ENCODE data around the gene TMEM54.

TMEM54 gene

GRCh38 chr1:32885676-32886003 is 15.5 kb downstream of the TMEM54 start:
- no peak overlapping the region for H3K4ac ChIP-seq (ENCODE audit: low read depth in 1 of 2, low read length in 2 of 2)
- no peak overlapping the region for H3K4me3 ChIP-seq (ENCODE audit: insufficient read depth in 1 of 2, low read depth in 1 of 2, low read length in 2 of 2)
- WGBS: 39% methylated on average over 8 of the region's 8 CpGs
- no peak for DNase-seq
- H3K18ac ChIP-seq (ENCODE audit: low read depth in 1 of 2, low read length in 2 of 2): no peak overlapping the region
- H2BK12ac ChIP-seq (ENCODE audit: low read length in 2 of 2): no peak overlapping the region
- H3K27me3 ChIP-seq (ENCODE audit: control insufficient read depth in 1 of 2, insufficient read depth in 1 of 2, low read length in 2 of 2): peaks cover 64 to 85% of the 10 kb centered on the region in 2 experiments
- H2BK5ac ChIP-seq (ENCODE audit: low read depth, low read length, poor library complexity, severe bottlenecking): no peak overlapping the region
- no peak overlapping the region for H3K14ac ChIP-seq (ENCODE audit: low read length in 2 of 2)
- no peak overlapping the region for H4K8ac ChIP-seq (ENCODE audit: low read length)
- no peak overlapping the region for H3K27ac ChIP-seq (ENCODE audit: low read length, poor library complexity, severe bottlenecking)
- no peaks in the 10 kb centered on the region for H3K79me1 ChIP-seq (replicated peaks; ENCODE audit: low read length, poor library complexity, severe bottlenecking)
- no peak overlapping the region for H3K23ac ChIP-seq (ENCODE audit: low read length in 2 of 2)
- no peak overlapping the region for H2BK120ac ChIP-seq (ENCODE audit: low read depth, low read length)
- H3K9ac ChIP-seq (ENCODE audit: low read length): no peak overlapping the region
- no peak overlapping the region for H3K4me2 ChIP-seq (ENCODE audit: low read length, poor library complexity, severe bottlenecking)
- H3K4me1 ChIP-seq (ENCODE audit: control insufficient read depth, insufficient read depth, low read depth, low read length): peaks cover 7% of the 10 kb centered on the region
- H2BK15ac ChIP-seq (ENCODE audit: low read depth, poor library complexity, severe bottlenecking): no peak overlapping the region
- H4K91ac ChIP-seq (ENCODE audit: low read length): no peak overlapping the region
- no peak overlapping the region for H2AFZ ChIP-seq (ENCODE audit: low read depth, low read length)
- H2AK5ac ChIP-seq (ENCODE audit: low read length, severe bottlenecking): no peak overlapping the region
- no peaks in the 10 kb centered on the region for H3K9me3 ChIP-seq (ENCODE audit: control insufficient read depth, low read length)
- no peaks in the 10 kb centered on the region for H3K36me3 ChIP-seq (ENCODE audit: control insufficient read depth in 1 of 2, insufficient read depth in 2 of 2, low read depth in 1 of 2, low read length in 2 of 2)

GRCh38 chr1:32884726-32885125 is 16.5 kb downstream of the TMEM54 start:
- no peak overlapping the region for H3K18ac ChIP-seq (ENCODE audit: low read depth in 1 of 2, low read length in 2 of 2)
- H3K4me2 ChIP-seq (ENCODE audit: low read length, poor library complexity, severe bottlenecking): no peak overlapping the region
- H3K4ac ChIP-seq (ENCODE audit: low read depth in 1 of 2, low read length in 2 of 2): no peak overlapping the region
- H3K79me1 ChIP-seq (replicated peaks; ENCODE audit: low read length, poor library complexity, severe bottlenecking): no peaks in the 10 kb centered on the region
- H2AFZ ChIP-seq (ENCODE audit: low read depth, low read length): no peak overlapping the region
- H3K4me3 ChIP-seq (ENCODE audit: insufficient read depth in 1 of 2, low read depth in 1 of 2, low read length in 2 of 2): no peak overlapping the region
- H3K36me3 ChIP-seq (ENCODE audit: control insufficient read depth in 1 of 2, insufficient read depth in 2 of 2, low read depth in 1 of 2, low read length in 2 of 2): no peaks in the 10 kb centered on the region
- H3K27me3 ChIP-seq (ENCODE audit: control insufficient read depth in 1 of 2, insufficient read depth in 1 of 2, low read length in 2 of 2): peaks cover 54 to 78% of the 10 kb centered on the region in 2 experiments
- H3K14ac ChIP-seq (ENCODE audit: low read length in 2 of 2): no peak overlapping the region
- H3K27ac ChIP-seq (ENCODE audit: low read length, poor library complexity, severe bottlenecking): no peak overlapping the region
- H3K9me3 ChIP-seq (ENCODE audit: control insufficient read depth, low read length): no peaks in the 10 kb centered on the region
- no peak for DNase-seq
- no peak overlapping the region for H2BK120ac ChIP-seq (ENCODE audit: low read depth, low read length)
- H3K9ac ChIP-seq (ENCODE audit: low read length): no peak overlapping the region
- H2AK5ac ChIP-seq (ENCODE audit: low read length, severe bottlenecking): no peak overlapping the region
- H4K8ac ChIP-seq (ENCODE audit: low read length): no peak overlapping the region
- H2BK15ac ChIP-seq (ENCODE audit: low read depth, poor library complexity, severe bottlenecking): no peak overlapping the region
- WGBS: 66% methylated on average over 11 of the region's 12 CpGs
- no peak overlapping the region for H4K91ac ChIP-seq (ENCODE audit: low read length)
- no peak overlapping the region for H2BK12ac ChIP-seq (ENCODE audit: low read length in 2 of 2)
- H3K4me1 ChIP-seq (ENCODE audit: control insufficient read depth, insufficient read depth, low read depth, low read length): peaks cover 7% of the 10 kb centered on the region
- no peak overlapping the region for H3K23ac ChIP-seq (ENCODE audit: low read length in 2 of 2)
- no peak overlapping the region for H2BK5ac ChIP-seq (ENCODE audit: low read depth, low read length, poor library complexity, severe bottlenecking)

GRCh38 chr1:32884032-32884372 is 17.2 kb downstream of the TMEM54 start:
- no peak overlapping the region for H4K91ac ChIP-seq (ENCODE audit: low read length)
- no peak overlapping the region for H3K4me2 ChIP-seq (ENCODE audit: low read length, poor library complexity, severe bottlenecking)
- 86% methylated on average over 1 of the region's 4 CpGs for WGBS

GRCh38 chr1:32883338-32884031 is 17.7 kb downstream of the TMEM54 start:
- H2BK15ac ChIP-seq (ENCODE audit: low read depth, poor library complexity, severe bottlenecking): no peak overlapping the region
- H2AK5ac ChIP-seq (ENCODE audit: low read length, severe bottlenecking): no peak overlapping the region
- H3K27me3 ChIP-seq (ENCODE audit: control insufficient read depth in 1 of 2, insufficient read depth in 1 of 2, low read length in 2 of 2): peaks cover 50 to 74% of the 10 kb centered on the region in 2 experiments
- H3K23ac ChIP-seq (ENCODE audit: low read length in 2 of 2): no peak overlapping the region
- no peak overlapping the region for H3K14ac ChIP-seq (ENCODE audit: low read length in 2 of 2)
- H3K4me1 ChIP-seq (ENCODE audit: control insufficient read depth, insufficient read depth, low read depth, low read length): peaks cover 7% of the 10 kb centered on the region
- no peak overlapping the region for H3K4ac ChIP-seq (ENCODE audit: low read depth in 1 of 2, low read length in 2 of 2)
- 75% methylated on average over 7 of the region's 7 CpGs for WGBS
- no peaks in the 10 kb centered on the region for H3K9me3 ChIP-seq (ENCODE audit: control insufficient read depth, low read length)
- no peak overlapping the region for H2AFZ ChIP-seq (ENCODE audit: low read depth, low read length)
- no peak overlapping the region for H3K4me3 ChIP-seq (ENCODE audit: insufficient read depth in 1 of 2, low read depth in 1 of 2, low read length in 2 of 2)
- H3K9ac ChIP-seq (ENCODE audit: low read length): no peak overlapping the region
- no peak overlapping the region for H2BK120ac ChIP-seq (ENCODE audit: low read depth, low read length)
- H2BK5ac ChIP-seq (ENCODE audit: low read depth, low read length, poor library complexity, severe bottlenecking): no peak overlapping the region
- no peaks in the 10 kb centered on the region for H3K36me3 ChIP-seq (ENCODE audit: control insufficient read depth in 1 of 2, insufficient read depth in 2 of 2, low read depth in 1 of 2, low read length in 2 of 2)
- no peak overlapping the region for H4K8ac ChIP-seq (ENCODE audit: low read length)
- H3K79me1 ChIP-seq (replicated peaks; ENCODE audit: low read length, poor library complexity, severe bottlenecking): no peaks in the 10 kb centered on the region
- H4K91ac ChIP-seq (ENCODE audit: low read length): no peak overlapping the region
- H2BK12ac ChIP-seq (ENCODE audit: low read length in 2 of 2): no peak overlapping the region
- H3K4me2 ChIP-seq (ENCODE audit: low read length, poor library complexity, severe bottlenecking): no peak overlapping the region
- no peak overlapping the region for H3K27ac ChIP-seq (ENCODE audit: low read length, poor library complexity, severe bottlenecking)
- DNase-seq: no peak
- H3K18ac ChIP-seq (ENCODE audit: low read depth in 1 of 2, low read length in 2 of 2): no peak overlapping the region

More at GRCh38 chr1:32884032-32884372, 17.2 kb downstream of the TMEM54 start:
- no peak overlapping the region for H3K14ac ChIP-seq (ENCODE audit: low read length in 2 of 2)
- no peak overlapping the region for H2BK12ac ChIP-seq (ENCODE audit: low read length in 2 of 2)
- no peak overlapping the region for H3K4me3 ChIP-seq (ENCODE audit: insufficient read depth in 1 of 2, low read depth in 1 of 2, low read length in 2 of 2)
- H3K27me3 ChIP-seq (ENCODE audit: control insufficient read depth in 1 of 2, insufficient read depth in 1 of 2, low read length in 2 of 2): peaks cover 52 to 75% of the 10 kb centered on the region in 2 experiments
- no peak overlapping the region for H3K9ac ChIP-seq (ENCODE audit: low read length)
- H2BK5ac ChIP-seq (ENCODE audit: low read depth, low read length, poor library complexity, severe bottlenecking): no peak overlapping the region
- no peak for DNase-seq
- H3K23ac ChIP-seq (ENCODE audit: low read length in 2 of 2): no peak overlapping the region
- H3K27ac ChIP-seq (ENCODE audit: low read length, poor library complexity, severe bottlenecking): no peak overlapping the region
- no peaks in the 10 kb centered on the region for H3K9me3 ChIP-seq (ENCODE audit: control insufficient read depth, low read length)
- no peak overlapping the region for H2AK5ac ChIP-seq (ENCODE audit: low read length, severe bottlenecking)
- H3K4ac ChIP-seq (ENCODE audit: low read depth in 1 of 2, low read length in 2 of 2): no peak overlapping the region
- H2AFZ ChIP-seq (ENCODE audit: low read depth, low read length): no peak overlapping the region
- H3K79me1 ChIP-seq (replicated peaks; ENCODE audit: low read length, poor library complexity, severe bottlenecking): no peaks in the 10 kb centered on the region
- no peak overlapping the region for H2BK120ac ChIP-seq (ENCODE audit: low read depth, low read length)
- H3K4me1 ChIP-seq (ENCODE audit: control insufficient read depth, insufficient read depth, low read depth, low read length): peaks cover 7% of the 10 kb centered on the region
- no peak overlapping the region for H2BK15ac ChIP-seq (ENCODE audit: low read depth, poor library complexity, severe bottlenecking)
- H3K18ac ChIP-seq (ENCODE audit: low read depth in 1 of 2, low read length in 2 of 2): no peak overlapping the region
- H3K36me3 ChIP-seq (ENCODE audit: control insufficient read depth in 1 of 2, insufficient read depth in 2 of 2, low read depth in 1 of 2, low read length in 2 of 2): no peaks in the 10 kb centered on the region
- H4K8ac ChIP-seq (ENCODE audit: low read length): no peak overlapping the region
